Uterus (tissue), 4 donors: ENCODE measurements around the gene SLC35G6. TPM values are rescaled to one million over a fixed set of nuclear protein-coding genes. Genes with fewer than 3 reads are reported as not detected.
A peak's percentile ranks its signal among the peaks of the same experiment; 100 is the strongest.
"Not testable (repeated sequence)": the region's sequence is repeated elsewhere in the genome, so short reads cannot be mapped to it uniquely, and the experiment has no call there.

Experiments used
- DNase-seq, 2 donors: peaks; one replicate each; pipeline ENCODE4 v3.0.0-alpha.2; 2019 to 2020
- H3K27ac ChIP-seq, 2 donors: fragments of 200-600 bp; sonication (generic); 1 replicate in 1 of 2; 2 replicates in 1 of 2; pipeline ENCODE4 v1.5.1; 2016 to 2018
- H3K27me3 ChIP-seq, 2 donors: fragments of 200-600 bp; sonication (generic); one replicate each; pipeline ENCODE4 v1.5.1; 2018 to 2019; ENCODE audit warnings: control low read depth in 1 of 2
- H3K36me3 ChIP-seq, 2 donors: fragments of 200-600 bp; sonication (generic); one replicate each; pipeline ENCODE4 v1.5.1; 2019; ENCODE audit warnings: control low read depth in 1 of 2
- H3K4me1 ChIP-seq, 2 donors: fragments of 200-600 bp; sonication (generic); one replicate each; pipeline ENCODE4 v1.5.1; 2018 to 2019; ENCODE audit warnings: control low read depth in 1 of 2
- H3K4me3 ChIP-seq, 2 donors: fragments of 200-600 bp; sonication (generic); 1 replicate in 1 of 2; 2 replicates in 1 of 2; pipeline ENCODE4 v1.5.1; 2018 to 2019; ENCODE audit warnings: mild to moderate bottlenecking in 1 of 2
- H3K9me3 ChIP-seq, 2 donors: fragments of 200-600 bp; sonication (generic); one replicate each; pipeline ENCODE4 v1.5.1; 2019; ENCODE audit warnings: control low read depth in 1 of 2
- CTCF ChIP-seq, 4 experiments: fragments of 200-600 bp in 2 of 4; fragments of 450-650 bp in 2 of 4; sonication (generic) in 2 of 4; IDR thresholded peaks; one replicate each; pipeline ENCODE4 v1.5.1; 2016 to 2019; ENCODE audit warnings: antibody characterized with exemption in 4 of 4, mild to moderate bottlenecking in 2 of 4, moderate library complexity in 1 of 4
- POLR2A ChIP-seq, 2 donors: fragments of 450-650 bp; IDR thresholded peaks; one replicate each; pipeline ENCODE4 v1.6.1; 2016; ENCODE audit warnings: antibody characterized with exemption in 2 of 2, mild to moderate bottlenecking in 1 of 2, moderate library complexity in 1 of 2
- intact Hi-C: fragments of 100-400 bp; cut with DNase I; formaldehyde crosslinking; loops from one replicate; pipeline ENCODE4 v1.15.1; 2023; ENCODE audit warnings: low total_unique reads
- total RNA-seq, 4 donors: library from RNA; depleted of rRNA in 3 of 4; stranded (reverse); fragments of >200 nt in 3 of 4; gene quantifications; one replicate each; pipeline versions ENCODE4 v1.1.0 to v1.2.4, GENCODE V29; 2014 to 2023
- donor health status: DM: yes; HTN: yes; CAD: no.

Gene SLC35G6
- total RNA-seq, 4 donors from 2014 or later, result not detected

- H3K36me3 ChIP-seq, result no peaks in the 10 kb centered on the region
- H3K27me3 ChIP-seq, result no peaks in the 10 kb centered on the region
- peak overlapping the region; percentile 99 to 100 for H3K27ac ChIP-seq
- no peaks in the 10 kb centered on the region for H3K9me3 ChIP-seq
- no peak for DNase-seq
- intact Hi-C loops, result loop anchor here (10.0 kb wide), 1 partner anchor 45 kb away; the partner anchor contains the start of genes FGF11 and TMEM102
- TF ChIP-seq POLR2A (IDR thresholded peaks at IDR 0.05) (no peak), CTCF (IDR thresholded peaks at IDR 0.05) (no peak)
- H3K4me1 ChIP-seq, result peaks cover 0 to 4% of the 10 kb centered on the region in 2 donors
- H3K4me3 ChIP-seq, result peak overlapping the region; percentile 78 to 95
Measured at GRCh38 chr17:7480089-7480384, 1.2 kb upstream of the SLC35G6 start.

GRCh38 chr17:7481842-7482741 is 846 bp downstream of the SLC35G6 start:
- DNase-seq, result peak in 1 of 2 donors; percentile 30
- H3K27ac ChIP-seq, result peak overlapping the region; percentile 98 to 99
- H3K4me3 ChIP-seq, H3K27me3 ChIP-seq, H3K4me1 ChIP-seq, H3K9me3 ChIP-seq, H3K36me3 ChIP-seq: not testable (repeated sequence)
- intact Hi-C loops, result loop anchor here (10.0 kb wide), 1 partner anchor 47 kb away; the partner anchor contains the start of genes FGF11 and TMEM102

- Histone ChIP-seq H3K27ac (peak overlapping the region; percentile 98 to 99), H3K4me3 (peak overlapping the region in 1 of 2 donors; percentile 64)
- peak in 1 of 2 donors; percentile 30 for DNase-seq
- not testable (repeated sequence) for H3K27me3 ChIP-seq, H3K36me3 ChIP-seq, H3K9me3 ChIP-seq, H3K4me1 ChIP-seq
- intact Hi-C loops, result loop anchor here (10.0 kb wide), 1 partner anchor 48 kb away; the partner anchor contains the start of genes FGF11 and TMEM102
Measured at GRCh38 chr17:7482742-7483088, 1.5 kb downstream of the SLC35G6 start.

DNA sequence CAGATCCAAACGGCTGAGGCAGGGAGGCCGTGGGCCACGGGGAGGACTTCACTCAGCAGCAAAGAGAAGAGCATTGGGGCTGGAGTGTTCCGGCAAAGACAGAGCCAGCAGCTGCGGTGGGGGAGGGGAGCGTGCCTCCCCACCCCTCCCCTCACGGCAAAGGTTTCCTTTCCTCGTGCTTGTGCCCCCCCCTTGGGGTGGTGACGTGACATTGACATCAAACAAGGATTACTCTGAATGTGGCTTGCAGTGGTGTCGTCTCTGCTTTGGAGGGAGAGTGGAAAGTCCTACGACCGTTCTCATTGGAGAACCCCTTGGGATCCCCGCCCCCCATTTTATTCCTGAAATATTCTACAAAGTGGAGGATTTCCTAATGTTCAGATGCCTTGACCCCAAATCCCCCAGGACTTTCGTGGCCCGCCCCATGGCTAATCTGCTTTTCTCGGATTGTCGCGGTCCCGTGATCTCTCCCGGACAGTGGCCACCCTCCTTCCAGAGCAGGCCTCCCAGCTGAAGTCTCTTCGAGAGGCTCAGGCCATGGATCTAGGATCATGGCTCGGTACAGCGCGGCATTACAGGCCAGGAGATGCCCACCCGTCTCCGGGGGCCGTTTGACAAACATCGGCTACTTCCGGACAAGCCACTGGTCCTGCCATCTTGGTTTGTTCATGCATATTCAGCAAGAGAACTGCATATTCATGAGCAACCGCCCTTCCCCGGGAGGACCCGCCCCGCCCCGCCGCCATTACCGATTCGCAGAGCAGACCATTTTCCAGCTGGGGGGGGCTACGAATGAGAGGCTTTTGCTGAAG is 2.2 kb downstream of the SLC35G6 start:
- no peaks in the 10 kb centered on the region for H3K4me1 ChIP-seq
- intact Hi-C loops, result loop anchor here (10.0 kb wide), 1 partner anchor 49 kb away; the partner anchor contains the start of genes FGF11 and TMEM102

DNA sequence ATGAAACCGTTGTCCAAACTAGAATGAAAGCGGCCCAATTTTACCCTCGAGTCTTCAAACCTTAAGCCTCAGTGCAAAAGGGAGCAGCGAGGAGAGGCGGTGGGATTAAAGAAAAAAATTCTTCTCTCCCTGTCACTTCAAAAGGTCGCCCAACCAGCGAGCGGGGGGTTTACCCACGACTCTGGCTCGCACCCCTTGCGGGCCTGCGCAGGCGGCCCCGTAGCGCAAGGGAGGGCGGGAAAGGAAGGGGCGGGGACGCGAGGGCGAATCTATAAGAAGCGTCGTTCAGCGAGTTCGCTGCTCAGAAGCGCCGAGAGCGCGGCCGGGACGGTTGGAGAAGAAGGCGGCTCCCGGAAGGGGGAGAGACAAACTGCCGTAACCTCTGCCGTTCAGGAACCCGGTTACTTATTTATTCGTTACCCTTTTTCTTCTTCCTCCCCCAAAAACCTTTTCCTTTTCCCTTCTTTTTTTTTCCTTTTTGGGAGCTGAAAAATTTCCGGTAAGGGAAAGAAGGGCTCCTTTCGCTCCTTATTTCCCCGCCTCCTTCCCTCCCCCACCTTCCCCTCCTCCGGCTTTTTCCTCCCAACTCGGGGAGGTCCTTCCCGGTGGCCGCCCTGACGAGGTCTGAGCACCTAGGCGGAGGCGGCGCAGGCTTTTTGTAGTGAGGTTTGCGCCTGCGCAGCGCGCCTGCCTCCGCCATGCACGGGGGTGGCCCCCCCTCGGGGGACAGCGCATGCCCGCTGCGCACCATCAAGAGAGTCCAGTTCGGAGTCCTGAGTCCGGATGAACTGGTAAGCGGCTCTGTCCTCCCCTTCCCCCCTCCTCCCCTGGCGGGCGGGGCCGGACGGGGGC is 3.0 kb downstream of the SLC35G6 start, which contains the start of gene POLR2A:
POLR2A (plus strand) TSS at position 300 of the 852 bp plus-strand sequence.
- TF ChIP-seq POLR2A (IDR thresholded peaks at IDR 0.05), result peak; percentile 99 to 100
- peak in 2 of 4 experiments; percentile 6 to 32 for TF ChIP-seq CTCF (IDR thresholded peaks at IDR 0.05)
- DNase-seq, result peak; percentile 99
- no peaks in the 10 kb centered on the region for H3K4me1 ChIP-seq
- no peaks in the 10 kb centered on the region for H3K9me3 ChIP-seq
- peak within 1 kb of the TSS; percentile 64 to 74 for H3K4me3 ChIP-seq
- H3K27me3 ChIP-seq, result no peaks in the 10 kb centered on the region
- peak within 1 kb of the TSS; percentile 98 to 99 for H3K27ac ChIP-seq
- no peaks in the 10 kb centered on the region for H3K36me3 ChIP-seq
- intact Hi-C loops, result loop anchor here (10.0 kb wide), 1 partner anchor 49 kb away; the partner anchor contains the start of genes FGF11 and TMEM102

More for the DNA sequence above, 2.2 kb downstream of the SLC35G6 start:
- Histone ChIP-seq H3K36me3 (no peaks in the 10 kb centered on the region), H3K9me3 (no peaks in the 10 kb centered on the region), H3K27ac (peak overlapping the region; percentile 98 to 99), H3K4me3 (peak overlapping the region; percentile 64 to 74), H3K27me3 (no peaks in the 10 kb centered on the region)
- peak; percentile 30 to 36 for TF ChIP-seq POLR2A (IDR thresholded peaks at IDR 0.05)
- peak in 1 of 4 experiments; percentile 4 for TF ChIP-seq CTCF (IDR thresholded peaks at IDR 0.05)
- peak; percentile 93 to 96 for DNase-seq
